ENCODE measurements around the gene VSTM5.

VSTM5 gene

DNA sequence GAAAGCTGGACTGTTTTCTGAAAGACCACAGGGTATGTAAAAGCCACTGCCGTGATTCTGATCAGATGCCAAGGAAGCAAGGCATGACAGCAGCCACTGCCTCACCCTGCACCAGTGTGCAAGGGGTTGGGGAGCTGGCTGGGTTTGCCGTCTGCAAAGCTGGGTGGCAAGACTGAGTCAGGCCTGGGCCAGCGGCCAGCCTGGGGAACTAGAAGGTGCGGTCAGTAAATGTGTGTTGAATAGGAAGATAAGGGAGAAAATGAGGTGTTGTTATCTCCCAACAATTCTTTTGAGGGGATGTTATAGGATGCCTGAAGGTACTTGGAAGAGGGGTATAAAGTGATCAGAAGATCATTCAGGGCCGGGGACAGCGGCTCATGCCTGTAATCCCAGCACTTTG lies 8.0 kb downstream of the VSTM5 start:
- peak; percentile 78 for DNase-seq (ENCODE audit: low spot score)

DNA sequence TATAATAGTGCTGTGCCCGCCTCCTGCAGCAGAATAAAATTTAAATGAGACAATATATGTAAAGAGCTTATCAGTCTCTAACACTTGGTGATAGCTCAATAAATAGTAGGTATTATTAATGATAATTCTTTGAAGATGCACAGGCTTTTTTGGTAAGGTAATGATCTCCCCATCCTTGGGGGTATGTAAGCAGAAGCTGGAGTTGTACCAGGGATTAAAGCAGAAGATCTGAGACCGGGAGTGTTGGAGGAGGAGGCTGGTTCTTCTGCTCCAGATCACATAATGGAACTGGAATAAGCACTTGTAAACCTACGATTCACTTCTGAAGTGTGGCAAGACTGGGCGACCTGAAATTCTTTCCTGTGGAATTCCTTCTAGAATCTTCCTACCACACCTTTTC lies 8.4 kb downstream of the VSTM5 start:
- DNase-seq (ENCODE audit: low spot score) = no peak

DNA sequence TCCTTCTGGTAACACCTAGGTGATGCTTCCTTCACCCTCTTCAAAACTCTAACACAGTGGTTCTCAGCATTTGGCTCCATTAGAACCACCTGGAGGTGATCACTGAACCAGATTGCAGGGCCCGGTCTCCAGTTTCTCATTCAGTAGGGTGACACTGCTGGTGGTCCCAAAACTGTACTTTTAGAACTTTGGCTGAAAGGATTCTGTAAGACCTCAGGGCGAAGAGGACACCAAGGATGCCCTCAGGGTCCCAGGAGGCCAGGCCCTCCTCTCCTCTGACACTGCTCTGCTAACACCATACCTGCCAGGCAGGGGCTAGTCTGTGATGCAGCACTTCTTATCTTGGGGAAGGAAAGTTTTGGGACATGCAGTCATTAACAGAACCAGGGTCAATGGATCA lies 9.0 kb downstream of the VSTM5 start:
- no peak for DNase-seq (ENCODE audit: low spot score)

DNA sequence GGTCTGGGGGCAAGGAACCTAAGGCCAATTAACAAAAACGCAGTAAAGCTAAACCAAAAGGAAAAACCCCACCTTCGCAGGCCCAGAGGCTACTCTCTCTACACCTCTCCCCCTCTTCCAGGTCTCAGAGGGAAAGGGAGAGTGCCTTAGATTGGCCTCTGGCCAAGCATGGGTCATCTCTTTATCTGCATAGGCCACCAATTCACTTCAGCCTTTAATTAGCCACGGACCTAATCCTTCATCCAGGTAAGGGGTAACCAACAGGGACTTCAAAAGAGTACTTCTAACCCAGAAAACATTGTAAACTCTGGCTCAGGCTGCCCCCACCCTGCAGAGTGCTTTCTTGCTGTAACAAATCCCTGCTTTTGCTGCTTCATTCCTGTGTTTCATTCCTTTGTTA lies 9.4 kb downstream of the VSTM5 start:
- no peak for DNase-seq (ENCODE audit: low spot score)

DNA sequence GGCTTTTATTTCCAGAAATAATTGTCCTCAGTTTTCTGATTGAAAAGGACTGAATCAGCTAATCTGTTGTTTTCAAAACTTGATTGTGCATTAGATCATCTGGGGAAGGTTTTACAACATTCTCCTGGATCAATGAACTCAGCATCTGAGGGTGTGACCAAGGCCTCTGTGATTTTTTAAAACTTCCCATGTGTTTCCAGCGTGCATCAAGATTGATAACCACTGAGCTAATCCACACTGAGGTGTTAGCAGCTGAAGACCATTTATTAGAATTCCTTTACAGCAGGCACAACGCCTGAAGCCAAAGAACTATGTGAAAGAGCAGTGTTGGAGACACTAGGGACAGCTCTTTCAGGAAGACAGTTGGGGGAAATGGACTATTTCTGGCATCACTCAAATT lies 10.2 kb downstream of the VSTM5 start:
- DNase-seq (ENCODE audit: low spot score) = no peak

DNA sequence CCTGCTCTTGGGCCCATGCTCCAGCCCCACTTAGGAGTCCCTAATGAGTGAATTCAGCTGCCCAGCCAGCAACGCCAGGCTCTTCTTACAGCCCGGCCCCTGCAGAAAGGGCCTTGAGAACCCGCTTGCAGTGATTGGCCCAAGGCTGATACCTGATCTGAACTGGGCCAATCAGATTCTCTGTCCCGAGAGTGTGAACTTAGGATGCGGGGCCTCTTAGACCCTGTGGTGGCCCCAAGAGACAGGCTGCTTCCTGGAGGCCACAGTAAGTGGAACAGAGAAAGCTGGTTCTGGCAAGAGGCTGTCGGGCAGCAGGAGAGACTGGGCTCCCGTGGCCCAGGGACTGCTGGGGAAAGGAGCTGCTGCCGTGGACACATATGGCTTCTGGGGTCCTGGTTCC lies 11.5 kb downstream of the VSTM5 start:
- no peak for DNase-seq (ENCODE audit: low spot score)

DNA sequence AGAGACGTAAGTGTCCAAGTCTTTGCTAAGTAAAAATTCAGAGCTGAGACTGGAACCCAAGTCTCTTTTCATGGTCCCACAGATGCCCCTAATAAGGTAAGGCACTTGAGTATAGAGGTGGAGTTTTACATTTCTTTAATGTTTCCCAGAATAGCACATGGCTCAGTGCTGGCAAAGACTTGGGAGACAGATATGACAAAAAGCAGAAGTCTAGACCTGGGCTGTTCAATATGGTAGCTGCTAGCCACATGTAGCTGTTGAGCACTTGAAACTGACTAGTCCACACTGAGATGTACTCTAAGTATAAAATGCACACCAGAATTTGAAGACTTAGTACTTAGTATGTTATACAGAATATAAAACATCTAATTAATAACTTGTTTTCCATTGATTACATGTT lies 17.6 kb downstream of the VSTM5 start:
- no peak for DNase-seq (ENCODE audit: low spot score)

DNA sequence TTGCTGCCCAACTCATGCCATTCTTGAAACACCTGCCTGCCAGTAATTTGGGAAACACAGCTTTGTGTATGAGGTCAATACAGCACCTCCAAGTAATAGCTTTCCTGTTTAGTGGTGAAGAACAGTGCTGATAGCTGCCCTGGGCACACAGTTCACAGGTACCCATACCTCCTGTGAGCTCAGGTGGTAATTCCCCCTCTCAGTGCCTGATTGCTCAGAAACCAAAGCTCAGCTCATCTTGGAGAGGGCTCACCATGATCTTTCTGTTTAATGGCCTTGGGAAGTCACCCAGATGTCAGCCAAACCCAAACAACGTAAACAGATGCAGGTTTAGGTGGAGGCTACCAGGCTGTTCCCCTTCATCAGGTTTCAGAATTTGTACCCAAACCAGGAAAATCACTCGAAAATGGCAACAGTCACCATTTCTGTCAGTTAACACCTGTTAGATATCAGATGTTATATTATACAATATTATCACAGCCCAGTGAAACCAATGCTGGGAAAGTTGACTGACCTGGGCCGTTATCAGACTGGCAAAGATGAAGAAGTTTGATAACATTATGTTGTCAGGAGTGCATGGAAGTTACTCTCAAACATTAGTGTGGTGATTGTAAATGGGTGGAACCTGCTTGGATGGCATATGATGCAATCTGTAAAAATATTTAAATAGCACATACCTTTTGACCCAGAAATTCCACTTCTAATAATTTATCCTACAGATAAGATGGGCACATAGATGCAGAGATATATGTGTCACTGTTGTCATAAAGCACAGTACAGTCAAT lies 18.9 kb downstream of the VSTM5 start:
- DNase-seq (ENCODE audit: low spot score) = no peak

DNA sequence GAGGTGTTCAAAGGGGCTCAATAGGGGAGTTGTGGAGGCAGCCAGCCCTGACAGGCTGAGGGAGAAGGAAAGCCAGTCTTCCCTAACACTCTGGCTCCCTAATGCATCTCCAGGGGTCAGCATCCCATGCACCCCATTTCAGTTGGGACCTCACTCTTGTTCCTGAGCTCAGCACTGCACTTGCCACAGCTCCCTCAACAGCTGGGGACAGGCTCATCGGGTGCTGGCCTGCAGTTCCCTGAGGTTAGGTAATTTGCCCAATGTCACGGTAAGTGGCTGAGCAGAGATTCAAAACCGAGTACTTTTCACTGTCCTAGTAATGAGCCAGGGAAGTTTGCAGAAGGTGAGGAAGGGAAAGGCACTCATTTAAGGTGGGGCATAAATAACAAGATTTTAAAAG lies 20.8 kb downstream of the VSTM5 start:
- DNase-seq (ENCODE audit: low spot score) = no peak

DNA sequence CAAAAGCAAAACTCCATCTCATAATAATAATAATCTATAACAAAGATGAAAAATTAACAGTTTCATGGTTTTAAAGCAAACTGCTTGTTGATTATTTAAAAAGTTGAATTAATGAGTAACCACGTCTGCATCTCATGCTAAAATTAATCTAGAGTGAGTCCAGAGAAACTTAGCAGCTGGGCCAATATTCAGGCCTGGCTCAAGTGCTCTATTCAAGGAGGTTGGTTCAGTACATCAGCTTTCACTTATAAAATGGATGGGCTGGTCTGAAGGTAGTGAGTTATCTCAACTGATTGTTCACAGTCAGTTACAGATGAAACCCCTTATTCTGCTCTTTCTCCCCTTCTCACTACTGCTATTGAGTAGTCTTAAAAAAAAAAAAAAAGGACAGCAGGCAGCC lies 23.1 kb downstream of the VSTM5 start:
- no peak for DNase-seq (ENCODE audit: low spot score)

DNA sequence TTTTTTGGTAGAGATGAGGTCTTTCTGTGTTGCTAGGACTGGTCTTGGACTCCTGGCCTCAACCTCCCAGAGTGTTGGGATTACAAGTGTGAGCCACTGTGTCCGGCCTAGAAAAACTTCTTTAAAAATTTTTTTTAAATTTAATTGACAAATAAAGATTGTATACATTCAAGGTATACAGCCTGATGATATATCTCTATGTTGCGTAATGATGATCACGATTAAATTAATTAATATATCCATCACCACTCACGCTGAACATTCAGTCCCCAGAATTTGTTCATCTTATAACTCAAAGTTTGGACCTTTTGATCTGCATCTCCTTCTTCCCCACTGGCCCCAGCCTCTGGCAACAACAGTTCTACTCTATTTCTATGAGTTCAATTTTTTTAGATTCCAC lies 27.2 kb downstream of the VSTM5 start:
- no peak for DNase-seq (ENCODE audit: low spot score)

DNA sequence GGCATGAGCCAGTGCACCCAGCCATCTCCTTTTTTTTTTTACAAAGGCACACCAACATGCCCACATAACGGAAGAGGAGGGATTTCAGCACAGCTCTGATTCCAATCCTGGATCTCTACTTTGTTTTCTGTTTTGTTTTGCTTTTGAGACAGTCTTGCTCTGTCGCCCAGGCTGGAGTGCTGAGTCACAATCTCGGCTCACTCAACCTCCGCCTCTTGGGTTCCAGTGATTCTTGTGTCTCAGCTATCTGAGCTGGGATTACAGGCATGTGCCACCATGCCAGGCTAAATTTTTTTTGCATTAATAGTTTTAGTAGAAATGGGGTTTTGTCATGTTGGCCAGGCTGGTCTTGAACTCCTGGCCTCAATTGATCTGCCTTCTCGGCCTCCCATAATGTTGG lies 28.1 kb downstream of the VSTM5 start:
- no peak for DNase-seq (ENCODE audit: low spot score)

DNA sequence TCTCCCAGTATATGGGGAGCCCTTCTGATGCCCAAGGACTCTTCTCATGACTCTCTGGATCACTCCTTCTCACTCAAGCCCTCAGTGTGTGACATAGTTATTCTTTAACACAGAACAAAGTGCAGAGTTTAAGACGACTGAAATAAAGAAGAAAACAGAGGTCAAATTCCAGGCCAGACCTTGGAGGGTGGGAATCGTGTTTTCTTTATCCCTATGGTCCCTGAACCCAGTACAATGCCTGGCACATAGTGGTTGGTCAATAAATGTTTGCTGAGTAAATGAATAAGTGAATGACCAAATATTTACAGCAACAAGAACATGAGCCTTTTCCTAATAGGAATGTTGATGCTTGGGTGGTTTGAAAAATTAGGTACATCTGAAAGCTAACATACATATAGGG lies 28.8 kb downstream of the VSTM5 start:
- no peak for DNase-seq (ENCODE audit: low spot score)

DNA sequence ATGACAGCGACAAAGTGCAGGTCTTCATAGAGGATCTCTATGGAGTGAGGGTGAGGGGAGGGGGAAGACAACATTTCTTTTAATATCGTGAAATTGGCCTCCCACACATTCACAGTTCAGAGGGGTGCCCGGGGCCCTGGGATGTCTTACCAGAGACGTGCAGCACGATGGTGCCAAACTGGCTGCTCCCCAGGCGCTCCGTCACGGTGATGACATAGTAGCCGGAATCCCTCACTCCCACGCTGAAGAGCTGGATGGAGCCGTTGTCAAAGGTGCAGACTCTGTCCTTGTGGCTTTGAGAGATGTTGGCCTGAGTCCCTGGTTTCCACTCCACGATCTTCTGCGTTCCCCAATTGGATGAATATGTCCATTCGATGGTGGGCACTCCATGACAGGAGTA lies 29.6 kb downstream of the VSTM5 start:
- DNase-seq (ENCODE audit: low spot score) = no peak

DNA sequence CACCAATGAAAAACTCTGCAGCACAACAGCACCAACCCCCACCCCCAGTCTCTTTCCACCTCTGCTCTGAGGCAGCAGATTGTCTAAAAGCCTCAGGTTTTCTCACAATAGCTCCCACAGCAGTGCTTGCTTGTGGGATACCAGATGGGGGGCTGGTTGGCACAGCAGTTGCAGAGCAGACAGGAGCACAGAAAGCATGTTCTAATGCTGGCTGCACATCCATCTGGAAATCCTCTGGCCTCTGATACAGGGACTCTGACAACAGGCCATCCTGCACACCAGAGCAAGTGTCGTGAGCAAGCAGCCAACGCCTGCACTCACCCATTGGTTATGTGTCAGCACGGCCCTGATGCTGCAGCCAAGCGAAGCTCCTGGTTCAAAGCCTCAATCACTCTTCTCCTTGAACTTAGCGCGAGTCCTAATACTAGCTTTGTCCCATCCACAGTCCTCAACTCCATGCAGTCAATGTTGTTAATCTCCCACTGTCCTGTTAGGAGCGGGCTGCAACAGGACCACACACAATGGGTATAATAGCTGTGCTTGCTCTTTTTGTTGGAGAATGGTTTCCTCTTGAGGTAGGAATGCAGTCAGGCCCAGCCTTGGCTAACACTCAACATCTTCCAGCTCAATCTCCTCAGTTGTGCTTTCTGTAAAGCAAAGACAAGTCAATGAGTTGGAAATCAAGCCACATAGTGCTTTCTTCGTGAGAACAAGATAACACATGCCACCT lies 30.3 kb downstream of the VSTM5 start:
- no peak for DNase-seq (ENCODE audit: low spot score)

DNA sequence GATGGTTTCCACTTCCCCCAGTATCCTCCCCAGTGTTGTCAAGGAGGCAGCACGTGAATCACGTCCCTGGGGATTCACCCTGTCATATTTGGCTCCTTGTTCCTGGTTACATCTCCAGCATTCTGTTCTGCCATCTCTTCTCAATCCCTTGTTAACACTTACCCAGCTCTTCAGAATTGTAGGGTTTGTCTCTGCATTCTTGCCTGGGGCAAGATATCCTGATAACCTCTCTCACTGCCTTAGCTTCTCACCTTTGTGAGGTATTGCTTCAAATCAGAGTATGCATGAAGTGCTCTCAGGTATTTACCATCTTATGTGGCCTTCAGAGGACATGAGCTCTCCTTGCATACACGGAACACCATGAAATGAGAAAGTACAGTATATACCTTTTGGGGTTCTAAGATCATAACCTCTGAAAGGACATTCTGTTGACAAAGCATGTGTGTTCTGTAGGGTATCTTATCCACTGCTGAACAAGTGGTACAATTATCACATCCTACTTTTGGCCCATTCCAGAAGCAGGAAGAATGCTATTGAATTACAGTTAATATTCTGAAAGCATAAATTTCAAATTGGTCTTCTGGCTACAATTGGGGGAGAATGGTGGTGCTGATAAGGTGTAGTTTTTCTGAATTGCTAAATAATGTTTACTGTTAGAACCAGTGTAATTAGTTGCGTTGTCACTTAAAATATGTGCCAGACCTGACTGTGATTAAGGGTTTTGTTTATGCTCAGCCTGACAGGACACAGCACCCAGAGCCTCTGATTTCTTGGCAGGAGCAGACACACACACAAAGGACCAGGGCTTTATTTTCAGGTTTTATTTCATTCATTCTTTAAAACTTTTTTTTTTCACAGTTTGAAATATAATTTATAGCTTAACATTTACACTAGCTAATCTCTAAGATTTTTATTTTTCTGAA lies 32.7 kb downstream of the VSTM5 start:
- no peak for DNase-seq (ENCODE audit: low spot score)

DNA sequence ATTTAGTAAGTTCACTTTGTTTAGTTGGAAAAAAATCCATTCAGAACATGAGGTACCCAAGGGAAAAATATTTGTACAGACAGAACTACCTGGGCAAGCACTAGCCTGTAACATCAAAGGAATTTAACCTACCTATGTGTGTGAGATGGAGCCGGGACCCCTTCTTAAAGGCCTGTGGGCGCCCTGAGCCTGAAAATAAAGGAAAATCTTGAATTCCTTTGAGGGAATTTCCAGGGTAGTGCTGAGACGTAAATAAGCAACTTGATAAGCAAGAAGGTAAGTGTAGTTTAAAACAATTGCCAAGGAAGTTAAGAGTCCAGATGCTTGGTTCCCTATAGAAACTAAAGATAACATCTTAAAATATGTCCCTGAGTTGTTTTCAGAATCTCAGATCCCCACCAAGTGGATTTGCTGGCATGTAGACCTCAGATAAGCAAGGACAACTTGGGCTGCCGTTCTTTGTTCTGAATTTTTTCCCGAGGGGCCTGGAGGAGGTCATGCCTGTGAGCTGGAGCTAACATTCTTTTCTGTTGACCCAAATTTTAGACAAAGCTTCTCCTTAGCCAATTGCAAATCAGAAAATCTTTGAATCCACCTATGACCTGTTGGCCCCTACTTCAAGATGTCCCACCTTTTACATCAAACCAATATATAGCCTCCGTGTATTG lies 35.3 kb downstream of the VSTM5 start:
- DNase-seq (ENCODE audit: low spot score) = no peak

DNA sequence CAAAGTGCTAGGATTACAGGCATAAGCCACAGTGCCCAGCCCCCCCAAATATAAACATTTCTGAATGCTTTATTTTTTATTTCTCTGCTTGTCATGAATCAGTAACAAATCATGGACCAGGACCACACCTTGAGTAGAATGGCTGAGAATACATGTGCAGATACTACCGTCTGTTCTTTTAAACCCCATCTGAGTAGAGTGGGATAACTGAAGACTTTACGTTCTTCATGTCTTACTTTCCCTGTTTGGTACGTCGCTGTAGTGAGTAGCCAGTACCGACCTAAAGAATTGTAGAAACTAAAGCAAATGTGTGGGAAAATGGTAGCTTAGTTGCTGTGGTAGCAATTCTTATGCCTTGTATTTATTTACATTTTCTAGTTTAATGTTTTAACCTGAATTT lies 36.4 kb downstream of the VSTM5 start:
- DNase-seq (ENCODE audit: low spot score) = no peak

DNA sequence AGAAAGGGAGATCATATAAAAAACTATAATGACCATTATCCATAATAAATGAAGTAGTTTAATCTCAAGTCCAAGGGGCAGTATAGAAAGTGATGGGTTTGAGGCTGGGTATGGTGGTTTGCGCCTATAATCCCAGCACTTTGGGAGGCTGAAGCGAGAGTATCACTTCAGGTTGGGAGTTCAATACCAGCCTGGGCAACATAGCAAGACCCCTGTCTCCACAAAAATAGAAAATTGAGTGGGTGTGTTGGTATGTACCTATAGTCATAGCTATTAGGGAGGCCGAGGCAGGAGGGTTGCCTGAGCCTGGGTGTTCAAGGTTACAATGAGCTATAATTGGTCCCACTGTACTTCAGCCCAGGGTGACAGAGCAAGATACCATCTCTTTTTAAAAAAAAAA lies 42.4 kb downstream of the VSTM5 start:
- no peak for DNase-seq (ENCODE audit: low spot score)

DNA sequence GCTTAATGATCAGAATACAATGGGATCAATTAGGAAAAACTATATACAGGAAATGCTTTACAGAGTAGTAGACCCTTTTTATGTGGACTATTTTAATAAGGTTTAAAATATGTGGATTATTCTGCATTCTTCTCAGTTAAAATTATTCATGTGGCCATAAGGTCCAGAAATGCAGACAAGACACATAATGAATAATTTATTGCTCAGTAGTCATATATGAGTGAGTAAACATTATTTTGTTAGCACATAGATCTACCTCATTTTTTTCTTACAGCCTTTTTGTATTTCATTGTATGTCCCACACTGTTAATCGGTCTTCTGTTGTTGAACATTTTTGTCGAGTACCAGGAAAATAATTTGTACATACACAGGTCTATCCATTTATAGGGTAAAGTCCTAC lies 45.5 kb downstream of the VSTM5 start:
- DNase-seq (ENCODE audit: low spot score) = no peak

DNA sequence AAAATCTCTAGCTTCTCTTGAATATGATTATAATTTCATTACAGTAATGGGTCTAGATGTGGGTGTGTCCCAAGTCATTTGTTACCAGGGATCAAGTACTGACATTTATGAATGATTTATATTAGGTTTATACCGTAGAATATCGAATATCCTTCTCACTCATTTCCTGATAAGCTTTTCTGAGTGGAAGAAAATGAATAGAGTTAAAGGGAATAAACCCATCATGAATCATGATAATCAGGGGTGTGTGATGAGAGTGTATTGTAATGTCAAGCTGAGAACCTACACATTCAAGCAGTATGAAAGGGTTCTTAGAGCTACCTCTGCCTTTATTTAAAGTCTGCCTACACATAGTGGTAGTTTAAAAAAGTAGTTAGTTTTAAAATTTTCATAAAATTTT lies 49.1 kb downstream of the VSTM5 start:
- no peak for DNase-seq (ENCODE audit: low spot score)

All from GM03348 (cell line).